Stimulated activated CD8-positive, alpha-beta memory T cell treated with anti-CD3 and anti-CD28 coated beads, Interleukin-7, amount 100 ng/mL, for 4 hours (primary cell): ENCODE results near the gene ZNF322.

Experiments used
- DNase-seq, 2 donors: peaks; one replicate each; pipeline ENCODE4 v3.0.0-alpha.2; 2020; ENCODE audit warnings: low read depth in 2 of 2

Gene ZNF322

DNA sequence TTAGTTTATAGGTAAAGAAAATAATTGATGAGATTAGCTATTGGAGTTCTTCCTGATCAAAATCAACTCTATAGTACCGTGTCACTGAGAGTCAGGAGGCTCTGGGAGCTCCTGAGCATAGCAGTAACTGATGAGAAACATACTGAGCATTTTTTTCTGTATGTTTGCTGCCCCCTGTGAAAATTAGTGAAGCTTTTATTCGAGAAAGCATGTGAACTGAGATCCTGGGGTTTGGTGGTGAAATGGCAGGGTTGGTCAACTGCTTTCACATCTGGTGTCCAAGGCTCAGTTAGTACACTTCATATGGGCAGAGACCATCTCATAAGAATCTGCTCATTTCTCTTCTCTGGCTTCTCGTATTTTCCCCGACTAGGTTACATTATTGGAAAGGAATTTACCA lies 66.9 kb downstream of the ZNF322 start:
- no peak for DNase-seq

- no peak for DNase-seq
Measured at GRCh38 chr6:26588965-26589364, 70.6 kb downstream of the ZNF322 start.
